ENCODE results near the gene FBH1. TPM values are rescaled to one million over a fixed set of nuclear protein-coding genes. Genes with fewer than 3 reads are reported as not detected.

Gene FBH1
- total RNA-seq, 1 donor from 2014 or later = 37.7 TPM

- H3K79me2 ChIP-seq (ENCODE audit: low read depth) = peaks cover 61% of the 10 kb centered on the region
- no peaks in the 10 kb centered on the region for H3K27me3 ChIP-seq
- peak overlapping the region; percentile 67 for H3K27ac ChIP-seq
- H3K4me1 Mint-ChIP-seq = peaks cover 31% of the 10 kb centered on the region
- H3K36me3 ChIP-seq = peaks cover 15% of the 10 kb centered on the region
- TF ChIP-seq CTCF (IDR thresholded peaks at IDR 0.05) (peak; percentile 27), EZH2phosphoT487 (IDR thresholded peaks at IDR 0.05) (no peak), EZH2 (IDR thresholded peaks at IDR 0.05) (no peak)
- H3K4me3 Mint-ChIP-seq = peak overlapping the region; percentile 98
- peak overlapping the region; percentile 92 for H3K27ac Mint-ChIP-seq
- peak overlapping the region; percentile 62 for H3K9ac ChIP-seq
- H3K4me1 ChIP-seq = peaks cover 17% of the 10 kb centered on the region
- H2AFZ ChIP-seq (replicated peaks) = peak overlapping the region; percentile 77
- no peaks in the 10 kb centered on the region for H3K9me3 Mint-ChIP-seq
- no peaks in the 10 kb centered on the region for H3K27me3 Mint-ChIP-seq (ENCODE audit: insufficient read depth, low read depth)
- H3K4me2 ChIP-seq = peak overlapping the region; percentile 89
- peaks cover 60% of the 10 kb centered on the region for H4K20me1 ChIP-seq (ENCODE audit: low read depth)
- H3K9me3 ChIP-seq (ENCODE audit: low read depth) = no peaks in the 10 kb centered on the region
- H3K36me3 Mint-ChIP-seq = peaks cover 22% of the 10 kb centered on the region
- H3K4me3 ChIP-seq = peak overlapping the region; percentile 80
- peaks cover 11% of the 10 kb centered on the region for H3F3A ChIP-seq (ENCODE audit: low read depth)
- DNase-seq (ENCODE audit: low spot score) = peak; percentile 82
Measured at GRCh38 chr10:5888843-5889623, 1.0 kb upstream of the FBH1 start.

GRCh38 chr10:5890452-5890915, 441 bp downstream of the FBH1 start:
- peaks cover 74% of the 10 kb centered on the region for H3K79me2 ChIP-seq (ENCODE audit: low read depth)
- H3K9ac ChIP-seq = peak overlapping the region; percentile 67
- peaks cover 13% of the 10 kb centered on the region for H3K36me3 ChIP-seq
- H3K27me3 ChIP-seq = no peaks in the 10 kb centered on the region
- DNase-seq (ENCODE audit: low spot score) = peak; percentile 45
- no peaks in the 10 kb centered on the region for H3K9me3 ChIP-seq (ENCODE audit: low read depth)
- peak overlapping the region; percentile 89 for H3K4me2 ChIP-seq
- no peak overlapping the region for H3K27ac ChIP-seq
- Mint-ChIP-seq H3K27me3 (ENCODE audit: insufficient read depth, low read depth) (no peaks in the 10 kb centered on the region), H3K36me3 (peaks cover 27% of the 10 kb centered on the region), H3K27ac (peak overlapping the region; percentile 88), H3K9me3 (no peaks in the 10 kb centered on the region), H3K4me1 (peaks cover 31% of the 10 kb centered on the region), H3K4me3 (peak overlapping the region; percentile 94)
- peaks cover 73% of the 10 kb centered on the region for H4K20me1 ChIP-seq (ENCODE audit: low read depth)
- H3F3A ChIP-seq (ENCODE audit: low read depth) = peaks cover 13% of the 10 kb centered on the region
- peaks cover 18% of the 10 kb centered on the region for H3K4me1 ChIP-seq
- peak overlapping the region; percentile 80 for H3K4me3 ChIP-seq
- no peak overlapping the region for H2AFZ ChIP-seq (replicated peaks)
- TF ChIP-seq CTCF (IDR thresholded peaks at IDR 0.05) = no peak
- no peak for TF ChIP-seq EZH2 (IDR thresholded peaks at IDR 0.05)
- TF ChIP-seq EZH2phosphoT487 (IDR thresholded peaks at IDR 0.05) = no peak

GRCh38 chr10:5891009-5891408, 966 bp downstream of the FBH1 start:
- Histone ChIP-seq H3F3A (ENCODE audit: low read depth) (peaks cover 19% of the 10 kb centered on the region), H2AFZ (replicated peaks) (no peak overlapping the region), H3K36me3 (peaks cover 9% of the 10 kb centered on the region), H4K20me1 (ENCODE audit: low read depth) (peaks cover 78% of the 10 kb centered on the region), H3K79me2 (ENCODE audit: low read depth) (peaks cover 75% of the 10 kb centered on the region), H3K4me3 (peak overlapping the region; percentile 80), H3K27ac (no peak overlapping the region), H3K9me3 (ENCODE audit: low read depth) (no peaks in the 10 kb centered on the region), H3K4me2 (peak overlapping the region; percentile 89), H3K4me1 (peaks cover 23% of the 10 kb centered on the region), H3K27me3 (no peaks in the 10 kb centered on the region), H3K9ac (peak overlapping the region; percentile 67)
- Mint-ChIP-seq H3K27ac (peak overlapping the region; percentile 88), H3K4me3 (peak overlapping the region; percentile 94), H3K36me3 (peaks cover 27% of the 10 kb centered on the region), H3K9me3 (no peaks in the 10 kb centered on the region), H3K27me3 (ENCODE audit: insufficient read depth, low read depth) (no peaks in the 10 kb centered on the region), H3K4me1 (peaks cover 32% of the 10 kb centered on the region)
- DNase-seq (ENCODE audit: low spot score) = no peak
- no peak for TF ChIP-seq EZH2 (IDR thresholded peaks at IDR 0.05)
- TF ChIP-seq EZH2phosphoT487 (IDR thresholded peaks at IDR 0.05) = no peak
- no peak for TF ChIP-seq CTCF (IDR thresholded peaks at IDR 0.05)

Data from neural progenitor cell (in vitro differentiated cells).